Measurements from ENCODE around the gene FAM131C. TPM values are rescaled to one million over a fixed set of nuclear protein-coding genes. Genes with fewer than 3 reads are reported as not detected.
"Not testable (repeated sequence)": the region's sequence is repeated elsewhere in the genome, so short reads cannot be mapped to it uniquely, and the experiment has no call there.

FAM131C gene
- total RNA-seq, 6 donors from 2014 or later = 0.13 TPM; not detected in 5

DNA sequence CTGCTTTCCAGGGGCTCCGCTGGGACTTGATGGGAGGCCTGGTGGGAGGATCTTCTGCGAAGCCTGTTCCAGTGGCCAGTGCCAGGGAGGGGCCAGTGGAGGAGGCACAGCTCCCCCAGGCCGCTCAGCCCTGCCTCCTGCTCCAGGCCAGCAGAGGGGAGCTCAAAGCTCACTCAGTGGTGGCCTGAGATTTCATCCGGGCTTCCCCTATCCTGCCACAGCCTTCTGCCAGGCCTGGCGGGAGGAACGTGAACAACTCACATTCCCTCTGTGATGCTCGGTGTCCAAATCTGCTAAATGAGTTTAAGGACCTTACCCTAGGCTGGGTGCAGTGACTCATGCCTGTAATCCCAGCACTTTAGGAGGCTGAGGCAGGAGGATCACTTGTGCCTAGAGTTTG is 26.6 kb downstream of the FAM131C start:
- WGBS, 2 donors = 75% methylated on average over 7 of the region's 7 CpGs; no CpG with 5 or more reads in 1 of the 2 donors
- ATAC-seq (ENCODE audit: low FRiP score in 2 of 2) = no peak
- no peak overlapping the region for H3K4me3 ChIP-seq
- H3K36me3 ChIP-seq = no peaks in the 10 kb centered on the region
- H3K27me3 ChIP-seq = peaks cover 0 to 4% (median 0%) of the 10 kb centered on the region in 4 donors
- H3K27ac ChIP-seq = no peak overlapping the region
- H3K9me3 ChIP-seq = no peaks in the 10 kb centered on the region
- peaks cover 5 to 10% (median 7%) of the 10 kb centered on the region in 4 donors for H3K4me1 ChIP-seq
- no peak for TF ChIP-seq EP300 (IDR thresholded peaks at IDR 0.05)
- TF ChIP-seq POLR2AphosphoS5 (IDR thresholded peaks at IDR 0.05) = no peak
- TF ChIP-seq, protein P1, sequence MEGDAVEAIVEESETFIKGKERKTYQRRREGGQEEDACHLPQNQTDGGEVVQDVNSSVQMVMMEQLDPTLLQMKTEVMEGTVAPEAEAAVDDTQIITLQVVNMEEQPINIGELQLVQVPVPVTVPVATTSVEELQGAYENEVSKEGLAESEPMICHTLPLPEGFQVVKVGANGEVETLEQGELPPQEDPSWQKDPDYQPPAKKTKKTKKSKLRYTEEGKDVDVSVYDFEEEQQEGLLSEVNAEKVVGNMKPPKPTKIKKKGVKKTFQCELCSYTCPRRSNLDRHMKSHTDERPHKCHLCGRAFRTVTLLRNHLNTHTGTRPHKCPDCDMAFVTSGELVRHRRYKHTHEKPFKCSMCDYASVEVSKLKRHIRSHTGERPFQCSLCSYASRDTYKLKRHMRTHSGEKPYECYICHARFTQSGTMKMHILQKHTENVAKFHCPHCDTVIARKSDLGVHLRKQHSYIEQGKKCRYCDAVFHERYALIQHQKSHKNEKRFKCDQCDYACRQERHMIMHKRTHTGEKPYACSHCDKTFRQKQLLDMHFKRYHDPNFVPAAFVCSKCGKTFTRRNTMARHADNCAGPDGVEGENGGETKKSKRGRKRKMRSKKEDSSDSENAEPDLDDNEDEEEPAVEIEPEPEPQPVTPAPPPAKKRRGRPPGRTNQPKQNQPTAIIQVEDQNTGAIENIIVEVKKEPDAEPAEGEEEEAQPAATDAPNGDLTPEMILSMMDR (IDR thresholded peaks at IDR 0.05) = no peak
- no peak for DNase-seq

DNA sequence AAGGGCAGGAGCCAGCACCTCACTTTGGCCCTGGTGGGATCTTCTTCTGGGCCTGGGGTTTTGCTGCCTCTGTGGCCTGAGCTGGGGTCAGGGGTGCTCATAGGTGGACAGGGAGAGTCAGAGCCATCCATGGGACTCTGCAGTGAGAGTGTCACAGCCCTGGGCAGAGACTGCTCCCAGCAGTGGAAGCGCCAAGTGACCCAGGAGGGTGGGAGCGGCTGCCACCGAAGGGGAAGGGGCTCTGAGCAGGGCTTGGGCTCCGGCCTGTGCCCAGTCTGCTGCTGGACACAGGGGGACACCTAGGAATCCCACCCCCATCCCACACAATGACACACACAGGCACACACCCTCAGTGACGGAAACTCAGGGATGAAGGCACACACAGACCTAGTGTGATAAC is 29.5 kb downstream of the FAM131C start:
- no peak for TF ChIP-seq EP300 (IDR thresholded peaks at IDR 0.05)
- TF ChIP-seq, protein P1 (IDR thresholded peaks at IDR 0.05) = no peak
- no peak for TF ChIP-seq POLR2AphosphoS5 (IDR thresholded peaks at IDR 0.05)
- TF ChIP-seq POLR2A (IDR thresholded peaks at IDR 0.05) = no peak
- Histone ChIP-seq H3K27ac (no peak overlapping the region), H3K27me3 (peaks cover 0 to 2% (median 0%) of the 10 kb centered on the region in 4 donors), H3K36me3 (no peaks in the 10 kb centered on the region), H3K9me3 (no peaks in the 10 kb centered on the region), H3K4me1 (peaks cover 3 to 7% (median 5%) of the 10 kb centered on the region in 4 donors), H3K4me3 (no peak overlapping the region)
- no peak for ATAC-seq (ENCODE audit: low FRiP score in 2 of 2)
- 85 to 86% methylated on average over 4 to 5 of the region's 5 CpGs for WGBS, 2 donors
- no peak for DNase-seq

DNA sequence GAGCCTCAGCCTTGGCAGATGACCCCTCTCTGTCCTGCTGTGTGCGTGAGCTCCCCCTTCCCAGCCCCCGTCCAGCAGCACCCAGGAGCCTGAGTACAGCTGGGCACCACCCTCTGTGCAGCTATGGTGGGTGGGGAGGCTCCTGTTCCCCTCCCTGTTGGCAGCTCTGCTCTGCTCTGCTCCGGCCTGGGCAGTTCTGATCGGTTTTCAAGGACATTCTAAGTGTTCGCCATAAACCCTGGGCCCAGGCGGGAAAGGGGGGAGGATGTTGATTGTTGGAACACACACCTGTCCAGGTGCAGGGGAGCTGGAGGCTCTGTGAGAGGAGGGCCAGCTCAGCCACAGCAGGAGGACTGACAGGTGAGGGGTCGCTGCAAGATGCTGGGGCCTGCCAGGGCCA is 29.9 kb downstream of the FAM131C start, which contains the start of gene CLCNKB:
Gene CLCNKB (plus strand): TSS at position 262 of the 400 bp plus-strand sequence. CDS start 711 bp downstream, outside the sequence.
- DNase-seq (peak in 1 of 2 donors; percentile 32), ATAC-seq (ENCODE audit: low FRiP score in 2 of 2) (peak in 1 of 2 donors; percentile 72)
- 61 to 69% methylated on average over 4 to 6 of the region's 7 CpGs for WGBS, 2 donors
- TF ChIP-seq POLR2A (IDR thresholded peaks at IDR 0.05) (no peak), POLR2AphosphoS5 (IDR thresholded peaks at IDR 0.05) (no peak), EP300 (IDR thresholded peaks at IDR 0.05) (no peak)
- TF ChIP-seq, protein P1 (IDR thresholded peaks at IDR 0.05) = no peak
- no peaks in the 10 kb centered on the region for H3K36me3 ChIP-seq
- H3K27ac ChIP-seq = no peak within 1 kb of the TSS
- H3K9me3 ChIP-seq = no peaks in the 10 kb centered on the region
- H3K4me3 ChIP-seq = no peak within 1 kb of the TSS
- H3K4me1 ChIP-seq = peaks cover 0 to 3% (median under 1%) of the 10 kb centered on the region in 4 donors
- no peaks in the 10 kb centered on the region for H3K27me3 ChIP-seq

DNA sequence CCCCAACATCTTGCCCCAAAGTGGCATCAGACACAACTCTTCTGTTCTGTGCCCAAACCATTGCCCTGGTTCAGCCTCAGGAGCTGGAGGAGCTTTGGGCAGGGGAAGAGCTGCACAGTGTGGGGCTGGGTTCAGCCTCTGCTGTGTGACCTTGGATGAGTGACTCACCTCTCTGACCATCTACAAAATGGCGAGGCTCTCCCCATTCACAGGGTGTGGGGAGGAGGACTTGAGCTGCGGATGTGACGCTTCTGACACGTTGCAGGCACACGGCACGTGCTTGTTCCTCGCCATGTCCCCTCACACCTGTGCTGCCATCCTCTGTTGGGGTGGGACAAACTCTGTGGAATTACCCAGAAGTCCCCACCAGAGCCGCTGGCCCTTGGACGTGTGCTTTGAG is 30.8 kb downstream of the FAM131C start:
- H3K27me3 ChIP-seq; H3K4me3 ChIP-seq; ATAC-seq (ENCODE audit: low FRiP score in 2 of 2); DNase-seq; H3K9me3 ChIP-seq; H3K27ac ChIP-seq; H3K4me1 ChIP-seq; H3K36me3 ChIP-seq: not testable (repeated sequence)
- WGBS, 2 donors = 78 to 98% methylated on average over 6 to 9 of the region's 9 CpGs

DNA sequence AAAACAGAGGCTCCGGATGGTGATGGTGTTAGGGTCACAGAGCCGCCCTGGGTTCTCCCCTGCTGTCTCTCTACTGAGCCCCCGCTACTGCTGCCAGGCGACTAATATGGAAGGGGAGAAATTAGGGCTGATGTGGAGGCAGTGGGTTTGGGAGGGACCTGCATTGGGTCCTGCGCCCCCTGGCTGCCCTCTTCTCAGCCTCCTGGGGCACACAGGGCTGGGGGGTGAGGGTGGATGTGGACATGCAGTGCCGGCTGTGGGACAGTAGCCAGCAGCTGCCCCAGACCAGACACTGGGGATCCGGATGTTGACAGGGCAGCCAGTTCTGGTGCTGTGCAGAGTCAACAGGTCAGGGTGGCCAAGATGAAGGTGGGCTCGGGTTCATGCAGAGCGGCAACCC is 31.4 kb downstream of the FAM131C start:
- TF ChIP-seq EP300 (IDR thresholded peaks at IDR 0.05) (no peak), POLR2A (IDR thresholded peaks at IDR 0.05) (no peak), POLR2AphosphoS5 (IDR thresholded peaks at IDR 0.05) (no peak)
- TF ChIP-seq, protein P1 (IDR thresholded peaks at IDR 0.05) = no peak
- H3K36me3 ChIP-seq = no peaks in the 10 kb centered on the region
- no peak for DNase-seq
- H3K27me3 ChIP-seq = no peaks in the 10 kb centered on the region
- H3K4me3 ChIP-seq = no peak overlapping the region
- no peak overlapping the region for H3K27ac ChIP-seq
- no peak for ATAC-seq (ENCODE audit: low FRiP score in 2 of 2)
- 78 to 82% methylated on average over 8 to 9 of the region's 9 CpGs for WGBS, 2 donors
- no peaks in the 10 kb centered on the region for H3K9me3 ChIP-seq
- H3K4me1 ChIP-seq = no peaks in the 10 kb centered on the region

Measured in upper lobe of left lung (tissue), 6 donors.